Stimulated activated CD4-positive, alpha-beta T cell treated with anti-CD3 and anti-CD28 coated beads, Interleukin-1b, Interleukin-23, amount 100 ng/mL, for 24 hours (primary cell): ENCODE results near the gene CAMKV.
"Not testable (repeated sequence)": the region's sequence is repeated elsewhere in the genome, so short reads cannot be mapped to it uniquely, and the experiment has no call there.

Experiments used
- DNase-seq, 4 experiments: peaks; one replicate each; pipeline ENCODE4 v3.0.0-alpha.2; 2020; ENCODE audit warnings: low read depth in 4 of 4, low spot score in 1 of 4

Gene CAMKV, protein sequence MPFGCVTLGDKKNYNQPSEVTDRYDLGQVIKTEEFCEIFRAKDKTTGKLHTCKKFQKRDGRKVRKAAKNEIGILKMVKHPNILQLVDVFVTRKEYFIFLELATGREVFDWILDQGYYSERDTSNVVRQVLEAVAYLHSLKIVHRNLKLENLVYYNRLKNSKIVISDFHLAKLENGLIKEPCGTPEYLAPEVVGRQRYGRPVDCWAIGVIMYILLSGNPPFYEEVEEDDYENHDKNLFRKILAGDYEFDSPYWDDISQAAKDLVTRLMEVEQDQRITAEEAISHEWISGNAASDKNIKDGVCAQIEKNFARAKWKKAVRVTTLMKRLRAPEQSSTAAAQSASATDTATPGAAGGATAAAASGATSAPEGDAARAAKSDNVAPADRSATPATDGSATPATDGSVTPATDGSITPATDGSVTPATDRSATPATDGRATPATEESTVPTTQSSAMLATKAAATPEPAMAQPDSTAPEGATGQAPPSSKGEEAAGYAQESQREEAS

DNA sequence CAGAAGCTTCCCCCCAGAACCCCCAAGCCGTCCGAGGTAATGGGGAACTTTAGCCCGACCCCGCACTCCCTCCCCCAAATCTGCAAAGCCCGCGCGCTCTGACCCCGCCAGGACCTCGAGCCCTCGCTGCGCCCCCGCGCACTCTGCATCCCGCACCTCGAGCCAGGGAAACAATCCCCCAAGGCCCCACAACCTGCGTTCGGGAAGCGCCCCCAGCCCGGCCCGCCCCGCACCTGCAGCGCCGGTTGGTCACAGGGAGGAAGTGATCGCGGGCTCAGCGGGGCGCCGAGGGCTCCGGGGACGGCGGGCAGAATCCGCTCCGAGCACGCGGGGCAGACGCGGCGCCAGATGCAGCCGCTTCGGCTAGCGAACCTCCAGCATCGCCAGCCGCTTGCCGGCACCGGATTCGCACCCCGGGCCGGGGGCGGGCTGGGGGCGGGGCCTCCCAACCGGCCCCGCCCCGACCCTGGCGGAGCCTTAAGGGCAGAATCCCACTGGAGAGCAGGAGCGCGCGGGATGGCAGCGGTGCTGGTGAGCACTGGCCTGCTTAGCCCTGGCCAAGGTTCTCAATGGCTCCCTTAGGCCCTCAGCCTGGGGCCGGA lies at the start of gene CAMKV:
Gene CAMKV, minus strand, starts transcription at position 382 of the 602 bp plus-strand sequence. CDS start 7,518 bp downstream, outside the sequence.
- peak in 1 of 4 experiments; percentile 13 for DNase-seq

- not testable (repeated sequence) for DNase-seq
Measured at GRCh38 chr3:49917806-49918590, 48.3 kb upstream of the CAMKV start.

GRCh38 chr3:49916686-49917085 lies 47.0 kb upstream of the CAMKV start:
- no peak for DNase-seq

- DNase-seq, result no peak
Measured at GRCh38 chr3:49914906-49915305, 45.2 kb upstream of the CAMKV start.

DNA sequence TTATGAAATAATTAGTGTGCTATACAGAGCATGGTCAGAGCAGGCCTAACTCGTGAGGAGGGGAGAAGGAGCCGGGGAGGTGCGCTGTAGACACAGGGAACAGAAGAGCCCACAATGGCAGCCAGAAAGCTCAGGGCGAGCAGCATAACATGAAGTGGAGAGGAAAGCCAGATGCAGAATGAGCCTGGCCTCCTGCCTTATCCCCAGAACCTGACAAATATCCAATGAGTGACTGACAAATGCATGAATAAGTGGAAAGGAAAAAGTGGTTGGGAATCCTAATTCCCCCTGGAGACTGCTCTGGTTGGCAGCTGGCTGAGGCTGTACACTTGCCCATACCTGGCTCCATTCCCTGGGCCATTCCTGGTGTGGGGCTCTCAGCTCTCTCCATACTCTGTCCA lies 43.2 kb upstream of the CAMKV start:
- no peak for DNase-seq

GRCh38 chr3:49911611-49912010 lies 41.9 kb upstream of the CAMKV start:
- DNase-seq, result no peak

GRCh38 chr3:49911124-49911420 lies 41.4 kb upstream of the CAMKV start:
- no peak for DNase-seq

DNA sequence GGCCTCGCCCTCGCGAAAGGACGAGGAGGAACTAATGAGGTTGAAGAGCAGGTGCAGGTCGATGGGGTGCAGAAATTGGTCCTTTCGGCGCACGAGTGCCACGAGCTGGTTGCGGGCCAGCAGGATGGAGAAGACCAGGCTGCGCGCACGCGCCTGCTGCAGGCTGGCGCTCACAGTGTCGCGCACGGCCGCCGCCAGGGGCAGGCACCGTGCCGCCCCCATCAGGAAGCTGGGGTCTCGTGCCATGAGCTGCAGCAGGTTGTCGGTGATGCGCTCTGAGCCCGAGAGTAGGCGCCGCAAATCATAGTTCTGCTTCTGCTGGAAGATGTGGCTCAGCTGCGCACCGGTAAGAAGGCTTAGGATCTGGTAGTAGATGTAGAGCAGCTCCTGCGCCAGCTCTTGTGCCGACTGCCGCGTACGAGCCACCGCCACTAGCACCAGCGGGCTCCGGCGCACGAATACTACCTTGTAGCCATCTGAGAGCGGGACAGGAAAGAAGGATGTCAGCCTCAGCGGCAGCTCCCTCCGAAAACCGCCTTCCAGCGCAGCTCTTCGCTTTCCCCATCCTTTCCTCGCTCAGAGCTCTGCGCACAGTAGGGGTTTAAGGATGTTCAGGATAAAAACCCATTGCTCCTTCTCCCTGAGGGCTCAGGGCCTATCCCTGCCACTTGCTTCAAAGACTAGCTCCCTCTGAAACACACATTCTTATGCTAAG lies 40.9 kb upstream of the CAMKV start:
- DNase-seq, result no peak

DNA sequence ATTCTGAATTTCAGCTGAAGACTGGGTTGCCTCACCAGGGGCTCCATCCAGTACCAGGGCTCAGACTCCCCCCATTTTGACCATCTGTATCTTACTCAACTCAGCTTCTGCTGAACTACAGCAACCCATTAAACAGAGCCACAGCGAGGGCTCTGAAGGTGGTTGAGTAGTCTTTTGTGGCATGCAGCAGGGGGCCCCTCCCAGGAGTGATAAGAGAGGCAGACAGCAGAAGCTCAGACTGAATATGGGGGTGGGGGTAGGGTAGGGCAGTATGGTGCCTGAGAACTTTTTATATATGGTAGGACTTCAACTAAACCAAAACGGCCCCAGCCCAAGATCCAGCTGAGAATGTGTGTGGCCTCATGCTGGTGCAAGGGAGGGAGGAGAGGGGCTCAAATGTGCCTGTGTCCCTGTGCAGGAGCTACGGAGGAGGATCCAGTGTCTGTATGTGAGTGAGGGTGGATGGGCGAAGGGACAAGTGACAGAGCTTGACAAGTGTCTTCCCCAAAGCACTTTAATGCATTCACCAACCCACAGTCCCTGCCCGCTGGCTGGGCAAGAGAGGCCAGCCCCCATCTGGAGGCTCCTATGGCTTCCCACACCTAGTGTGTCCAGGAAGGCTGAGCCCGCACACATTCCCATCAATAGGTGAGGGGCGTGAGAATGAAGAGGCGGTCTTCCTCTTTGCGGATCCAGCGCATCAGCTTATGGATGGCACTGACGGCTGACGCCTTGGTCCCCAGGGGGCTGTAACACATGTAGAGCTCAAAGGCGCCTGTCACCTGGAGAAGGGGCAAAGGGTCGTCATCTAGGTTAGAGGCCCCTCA lies 38.9 kb upstream of the CAMKV start:
- no peak for DNase-seq

DNA sequence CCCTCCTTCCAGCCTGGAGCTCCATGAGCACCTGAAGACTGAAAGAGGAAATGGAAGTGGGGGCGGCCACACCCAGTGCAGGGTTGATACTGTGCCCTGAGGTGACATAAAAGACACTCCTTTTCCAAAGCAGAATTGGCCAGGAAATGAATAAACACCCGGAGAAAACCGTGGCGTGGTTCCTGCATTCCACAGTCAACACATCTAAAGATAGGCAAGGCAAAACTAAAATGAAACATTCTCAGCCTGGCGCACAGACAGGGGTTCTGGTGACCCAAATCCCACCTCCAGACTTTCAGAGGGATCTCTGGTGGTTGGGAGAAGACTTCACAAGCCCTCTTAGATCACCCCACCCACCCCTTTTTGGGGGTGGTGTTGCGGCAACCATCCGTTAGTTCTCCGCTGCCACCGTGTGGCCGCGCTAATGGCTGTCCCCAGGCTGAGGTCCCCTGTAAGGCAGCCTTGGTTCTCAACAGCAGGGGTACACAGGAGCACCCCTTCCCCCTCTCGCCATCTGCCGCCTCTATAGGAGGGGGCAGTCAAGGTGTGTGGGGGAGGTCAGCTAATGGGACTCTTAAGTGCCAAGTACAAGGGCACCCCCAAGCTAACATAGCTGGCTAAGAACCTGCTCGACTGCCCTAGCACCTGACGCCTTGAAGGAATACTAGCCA lies 36.5 kb upstream of the CAMKV start:
- DNase-seq, result peak; percentile 13 to 44 (median 16)

DNA sequence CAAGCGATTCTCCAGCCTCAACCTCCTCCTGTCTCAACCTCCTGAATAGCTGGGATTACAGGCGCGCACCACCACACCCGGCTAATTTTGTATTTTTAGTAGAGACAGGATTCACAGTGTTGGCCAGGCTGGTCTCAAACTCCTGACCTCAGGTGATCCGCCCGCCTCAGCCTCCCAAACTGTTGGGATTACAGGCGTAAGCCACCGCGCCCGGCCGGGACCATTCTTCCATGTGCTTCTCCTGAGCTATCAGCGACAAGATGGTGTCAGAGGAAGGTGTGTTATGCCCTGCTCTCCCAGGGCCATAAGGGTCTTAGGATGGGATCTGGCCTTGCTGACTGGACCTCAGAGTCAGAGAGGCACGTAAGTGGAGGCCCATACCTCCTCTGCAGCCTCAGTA lies 34.7 kb upstream of the CAMKV start:
- DNase-seq, result not testable (repeated sequence)

GRCh38 chr3:49903451-49904424 lies 34.0 kb upstream of the CAMKV start, which contains the start of gene MST1R:
MST1R (minus strand) TSS chr3:49903873; CDS start chr3:49903609, 264 bp downstream.
- peak; percentile 46 to 82 (median 62) for DNase-seq

DNA sequence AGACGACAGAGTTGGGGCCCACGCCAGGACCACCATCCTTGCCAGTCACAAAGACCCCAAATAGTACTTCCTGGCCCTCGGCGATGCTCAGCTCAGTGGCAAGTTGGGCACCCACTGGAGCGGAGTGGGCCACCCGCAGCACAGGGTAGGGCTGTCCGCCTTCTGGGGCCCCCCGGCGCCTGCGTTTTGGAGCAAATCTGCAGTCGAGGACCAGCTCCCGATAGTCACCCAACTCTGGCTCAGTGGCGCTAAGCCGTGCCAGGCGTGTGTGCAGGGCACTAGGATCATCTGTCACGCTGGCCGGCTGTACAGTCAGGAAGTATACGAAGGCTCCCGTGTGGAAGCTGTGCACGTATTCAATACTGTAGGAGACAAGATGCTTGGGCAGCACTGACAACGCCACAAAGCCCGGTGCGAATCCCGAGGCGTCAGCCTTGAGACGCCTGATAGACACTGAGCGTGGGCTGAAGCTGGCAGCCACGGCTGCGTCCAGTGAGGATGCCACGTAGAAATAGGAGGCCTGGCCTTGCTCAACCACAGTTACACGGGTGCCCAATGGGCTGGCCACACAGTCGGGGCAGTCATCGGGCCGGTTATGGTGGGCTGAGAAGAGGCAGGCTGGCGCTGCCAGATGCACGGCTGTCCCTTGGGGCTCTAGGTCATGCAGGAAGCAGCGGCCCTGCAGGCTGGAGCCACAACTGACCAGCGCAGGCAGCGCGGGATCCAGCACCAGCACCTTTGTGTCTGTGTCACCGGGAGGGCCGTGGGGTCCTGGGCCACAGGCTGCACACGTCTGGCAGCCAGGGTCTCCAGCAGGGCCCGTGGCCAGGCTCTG lies 33.0 kb upstream of the CAMKV start:
- DNase-seq, result no peak

- DNase-seq, result no peak
Measured at GRCh38 chr3:49901366-49902339, 31.9 kb upstream of the CAMKV start.

GRCh38 chr3:49900491-49901153 lies 30.9 kb upstream of the CAMKV start:
- no peak for DNase-seq

DNA sequence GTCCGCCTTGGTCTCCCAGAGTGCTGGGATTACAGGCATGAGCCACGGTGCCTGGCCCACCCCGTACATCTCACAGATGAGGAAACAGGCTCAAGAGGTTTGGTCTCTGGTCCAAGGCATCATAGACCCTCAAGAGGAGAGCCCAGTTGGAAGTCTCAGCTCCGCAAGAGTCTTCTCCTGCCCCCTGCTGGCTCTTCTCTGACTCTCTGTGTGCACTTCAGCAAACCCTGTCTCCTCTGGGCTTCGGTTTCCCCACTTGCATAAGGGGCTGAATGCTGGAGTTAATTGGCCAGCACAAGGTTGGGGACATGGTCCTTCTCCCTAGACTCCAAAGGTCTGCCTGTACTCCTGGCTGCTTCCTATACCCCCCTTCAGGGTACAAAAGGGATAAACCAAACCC lies 30.1 kb upstream of the CAMKV start:
- DNase-seq, result no peak
